AML-193 (cell line): ENCODE data around the gene VAMP1.
"Not testable (repeated sequence)": the region's sequence is repeated elsewhere in the genome, so short reads cannot be mapped to it uniquely, and the experiment has no call there.

ENCODE experiments used
- DNase-seq, 2 experiments: peaks; one replicate each; lab custom pipeline; 2025; lab: John Stamatoyannopoulos, UW

Gene VAMP1

GRCh38 chr12:6469609-6470374, 685 bp downstream of the VAMP1 start:
- DNase-seq, result no peak

DNA sequence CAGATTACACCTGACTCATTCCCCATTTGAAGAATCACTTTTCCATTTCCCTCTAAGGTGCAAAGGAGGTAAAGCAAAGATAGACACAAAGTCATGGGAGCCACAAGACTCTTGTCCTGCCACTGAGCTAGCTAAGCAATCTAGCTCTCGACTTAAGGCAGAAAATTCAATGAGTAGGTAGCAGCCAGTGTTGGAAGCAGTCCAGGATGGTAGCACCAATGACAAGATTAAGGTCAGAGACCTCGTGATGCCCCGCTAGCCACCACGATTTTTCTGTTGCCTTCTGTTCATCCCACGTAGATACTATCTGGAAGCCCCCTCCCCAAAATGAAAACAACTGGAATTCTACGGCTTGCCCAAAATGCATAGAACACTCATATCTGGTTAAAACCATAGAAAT, 1.4 kb downstream of the VAMP1 start:
- peak in 1 of 2 experiments; percentile 4 for DNase-seq

DNA sequence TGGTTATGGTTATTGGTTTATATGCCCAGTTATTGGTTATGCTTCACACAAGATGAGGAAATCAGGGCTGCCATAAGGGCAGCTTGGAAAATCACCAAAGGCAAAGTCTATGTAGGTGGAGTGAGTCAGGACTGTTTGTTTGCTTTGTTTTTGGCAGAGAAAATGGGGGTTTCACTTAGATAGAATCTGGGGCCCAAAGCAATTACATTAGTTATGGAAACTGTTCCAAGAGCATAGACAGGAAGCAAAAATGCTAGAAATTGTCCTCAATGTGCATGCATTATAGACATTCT, 2.2 kb downstream of the VAMP1 start:
- DNase-seq, result no peak

DNA sequence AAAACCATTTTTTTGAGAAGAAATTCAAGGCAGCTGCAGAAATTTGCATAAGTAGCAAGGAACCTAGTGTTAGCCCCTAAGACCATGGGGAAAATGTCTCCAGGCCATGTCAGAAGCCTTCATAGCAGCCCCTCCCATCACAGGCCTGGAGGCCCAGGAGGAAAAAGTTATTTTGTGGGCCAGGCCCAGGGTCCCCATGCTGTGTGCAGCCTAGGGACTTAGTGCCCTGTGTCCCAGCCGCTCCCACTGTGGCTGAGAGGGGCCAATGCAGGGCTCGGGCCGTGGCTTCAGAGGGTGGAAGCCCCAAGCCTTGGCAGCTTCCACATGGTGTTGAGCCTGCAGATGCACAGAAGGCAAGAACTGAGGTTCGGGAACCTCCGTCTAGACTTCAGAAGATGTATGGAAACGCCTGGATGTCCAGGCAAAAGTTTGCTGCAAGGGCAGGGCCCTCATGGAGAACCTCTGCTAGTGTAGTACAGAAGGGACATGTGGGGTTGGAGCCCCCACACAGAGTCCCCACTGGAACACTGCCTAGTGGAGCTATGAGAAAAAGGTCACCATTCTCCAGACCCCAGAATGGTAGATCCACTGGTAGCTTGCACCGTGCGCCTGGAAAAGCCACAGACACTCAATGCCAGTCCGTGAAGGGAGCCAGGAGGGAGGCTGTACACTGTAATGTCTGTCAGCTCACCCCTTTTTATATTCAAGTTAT, 2.8 kb downstream of the VAMP1 start:
- DNase-seq, result not testable (repeated sequence)

DNA sequence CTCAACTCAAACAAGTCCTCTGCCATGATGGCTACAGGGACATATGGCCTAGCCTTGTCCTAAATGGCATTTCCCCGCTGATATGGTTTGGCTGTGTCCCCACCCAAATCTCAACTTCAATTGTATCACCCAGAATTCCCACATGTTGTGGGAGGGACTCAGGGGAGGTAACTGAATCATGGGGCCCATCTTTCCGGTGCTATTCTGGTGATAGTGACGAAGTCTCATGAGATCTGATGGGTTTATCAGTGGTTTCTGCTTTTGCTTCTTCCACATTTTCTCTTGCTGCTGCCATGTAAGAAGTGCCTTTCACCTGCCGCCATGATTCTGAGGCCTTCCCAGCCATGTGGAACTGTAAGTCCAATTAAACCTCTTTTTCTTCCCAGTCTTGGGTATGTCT, 3.7 kb downstream of the VAMP1 start:
- DNase-seq, result not testable (repeated sequence)

GRCh38 chr12:6466184-6466573, 4.3 kb downstream of the VAMP1 start:
- no peak for DNase-seq

- DNase-seq, result peak; percentile 54 to 55
Measured at GRCh38 chr12:6465467-6466183, 4.9 kb downstream of the VAMP1 start.

DNA sequence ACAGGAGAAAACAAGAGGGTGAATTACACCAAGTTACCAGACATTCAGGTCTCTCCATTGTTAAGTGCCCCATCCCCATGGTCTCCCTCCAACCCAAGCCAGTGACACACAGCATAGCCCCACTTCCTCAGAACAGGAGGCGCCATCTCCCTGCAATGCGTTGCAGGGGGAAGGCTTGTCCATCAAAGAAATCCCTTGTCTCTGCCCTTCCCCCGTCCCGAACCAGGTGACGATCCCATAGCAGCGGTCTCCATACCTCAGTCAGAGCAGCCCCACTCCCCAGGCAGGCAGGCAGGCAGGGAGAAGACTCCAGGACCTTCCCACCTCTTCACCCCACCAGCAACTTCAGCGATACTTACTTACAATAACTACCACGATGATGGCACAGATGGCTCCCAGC, 5.9 kb downstream of the VAMP1 start:
- DNase-seq, result no peak

GRCh38 chr12:6463858-6464257, 6.6 kb downstream of the VAMP1 start:
- DNase-seq, result no peak

DNA sequence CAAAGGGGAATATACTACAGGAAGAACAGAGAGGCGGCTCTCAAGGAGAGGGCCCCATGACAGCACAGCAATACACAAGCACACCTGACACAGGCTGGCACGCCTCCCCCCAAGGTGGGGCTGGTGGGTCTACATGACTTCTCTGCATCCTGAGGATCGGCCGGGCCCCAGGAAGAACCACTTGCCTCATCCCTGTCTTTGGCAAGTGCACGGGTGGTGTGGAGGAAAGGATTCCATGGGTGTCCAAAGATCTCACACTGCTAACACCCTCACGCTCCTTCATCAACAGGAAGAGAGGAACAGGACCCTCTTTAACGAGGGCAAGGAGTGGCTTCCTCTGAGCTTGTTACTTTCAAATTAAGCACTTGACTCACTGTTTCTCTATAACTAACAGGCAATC, 7.3 kb downstream of the VAMP1 start:
- DNase-seq, result no peak

DNA sequence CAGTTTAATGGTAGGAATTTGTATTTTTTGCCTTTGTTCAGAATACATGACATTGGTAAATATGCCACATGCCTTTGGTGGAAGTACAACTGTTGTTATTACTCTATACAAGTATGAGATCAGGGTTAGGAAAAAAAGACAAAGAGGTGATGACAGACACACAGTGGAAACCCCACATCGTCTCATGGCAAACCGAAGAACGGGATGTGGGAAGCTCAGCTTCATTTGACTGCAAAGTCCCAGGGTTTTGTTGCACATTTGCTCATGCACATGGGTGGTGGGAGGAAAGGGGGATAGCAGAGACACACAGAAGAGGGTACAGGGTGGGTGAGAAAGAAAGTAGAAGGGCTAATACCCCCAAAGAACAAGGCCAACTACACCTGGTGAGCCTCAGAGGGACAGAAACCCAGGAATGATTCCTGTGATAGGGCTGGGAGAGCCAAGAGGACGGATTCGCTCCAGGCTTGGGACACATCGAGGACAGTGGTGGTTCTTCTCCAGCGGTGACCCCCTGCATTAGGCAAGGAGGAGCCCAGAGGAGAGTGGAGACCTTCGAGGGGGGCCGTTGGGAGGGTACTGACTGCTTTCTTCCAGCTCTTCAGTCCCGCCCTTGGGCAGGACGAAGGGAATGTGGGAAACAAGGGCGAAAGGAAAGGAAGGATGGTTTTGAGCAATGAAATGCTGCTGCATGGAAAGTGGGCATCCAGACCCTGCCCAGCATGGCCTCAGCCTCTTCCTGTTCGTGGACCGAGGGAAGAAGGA, 8.1 kb downstream of the VAMP1 start:
- DNase-seq, result no peak

DNA sequence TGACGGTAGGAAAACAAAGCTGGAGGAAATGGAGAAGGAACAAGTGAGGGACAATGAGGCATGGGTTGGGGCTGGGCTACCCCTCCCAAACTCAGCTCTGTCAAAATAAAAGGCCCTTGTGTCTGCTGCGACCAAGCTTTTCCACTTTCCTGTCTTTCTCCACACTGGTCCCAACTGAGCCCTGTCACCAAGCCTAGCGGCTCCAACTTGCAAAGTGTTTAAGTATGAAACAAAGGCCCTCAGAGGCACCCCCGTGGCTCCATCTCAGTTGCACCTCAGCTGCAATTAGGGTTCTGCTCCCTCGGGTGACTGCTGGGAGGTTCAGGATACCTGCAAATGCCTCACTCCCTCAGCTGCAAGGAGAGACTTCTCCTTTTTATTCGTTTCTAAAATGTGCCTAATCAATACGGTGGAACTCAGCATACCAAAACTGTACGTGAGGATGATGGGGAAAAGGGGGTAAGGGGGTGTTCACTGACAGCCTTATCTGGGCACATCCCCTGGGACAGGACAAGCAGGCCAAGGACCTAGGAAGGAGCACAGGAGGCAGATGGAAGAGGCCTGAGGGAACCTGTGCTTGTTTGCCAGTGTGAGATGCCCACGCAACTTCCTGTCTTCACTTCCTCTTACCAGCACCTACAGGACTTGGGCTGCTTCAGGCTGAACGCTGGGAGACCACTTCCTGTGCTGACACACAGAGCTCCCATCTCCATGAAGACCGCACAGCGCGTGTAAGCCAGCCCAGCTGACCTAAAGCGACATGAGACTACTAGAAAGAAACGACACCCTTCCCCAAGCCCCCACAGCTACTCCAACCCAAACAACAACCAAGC, 8.9 kb downstream of the VAMP1 start:
- peak; percentile 96 to 97 for DNase-seq

DNA sequence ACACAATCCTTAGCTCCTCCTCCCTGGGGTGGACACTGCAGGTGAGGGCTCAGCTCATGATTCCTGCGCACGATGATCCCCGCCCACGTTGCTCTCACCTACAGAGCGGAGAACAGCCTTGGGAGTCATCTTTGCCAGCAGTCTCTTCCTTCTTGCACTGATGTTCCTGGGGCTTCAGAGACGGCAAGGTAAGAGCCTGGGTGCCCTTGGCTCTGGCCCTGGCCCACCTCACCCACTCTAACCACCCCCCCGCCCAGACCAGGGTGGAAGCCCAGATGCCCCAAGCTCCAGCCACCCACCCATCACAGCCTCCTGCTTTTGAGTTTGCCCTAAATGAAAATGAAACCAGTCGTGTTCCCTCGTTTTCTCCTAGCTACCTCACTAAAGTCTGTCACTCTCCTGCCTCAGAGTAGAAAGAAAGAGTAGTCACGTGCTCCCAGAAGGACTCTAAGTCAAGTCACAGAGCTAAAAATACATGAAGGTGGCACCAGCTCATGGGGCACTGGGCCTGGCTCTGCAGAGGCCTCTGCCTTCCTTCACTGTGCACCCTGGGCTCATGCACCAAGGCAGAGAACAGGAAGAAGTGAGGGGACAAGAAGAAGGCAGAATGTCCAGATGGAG, 9.6 kb downstream of the VAMP1 start:
- no peak for DNase-seq

- DNase-seq, result no peak
Measured at GRCh38 chr12:6459004-6459337, 11.5 kb downstream of the VAMP1 start.

- DNase-seq, result no peak
Measured at GRCh38 chr12:6458281-6459003, 12.0 kb downstream of the VAMP1 start.

DNA sequence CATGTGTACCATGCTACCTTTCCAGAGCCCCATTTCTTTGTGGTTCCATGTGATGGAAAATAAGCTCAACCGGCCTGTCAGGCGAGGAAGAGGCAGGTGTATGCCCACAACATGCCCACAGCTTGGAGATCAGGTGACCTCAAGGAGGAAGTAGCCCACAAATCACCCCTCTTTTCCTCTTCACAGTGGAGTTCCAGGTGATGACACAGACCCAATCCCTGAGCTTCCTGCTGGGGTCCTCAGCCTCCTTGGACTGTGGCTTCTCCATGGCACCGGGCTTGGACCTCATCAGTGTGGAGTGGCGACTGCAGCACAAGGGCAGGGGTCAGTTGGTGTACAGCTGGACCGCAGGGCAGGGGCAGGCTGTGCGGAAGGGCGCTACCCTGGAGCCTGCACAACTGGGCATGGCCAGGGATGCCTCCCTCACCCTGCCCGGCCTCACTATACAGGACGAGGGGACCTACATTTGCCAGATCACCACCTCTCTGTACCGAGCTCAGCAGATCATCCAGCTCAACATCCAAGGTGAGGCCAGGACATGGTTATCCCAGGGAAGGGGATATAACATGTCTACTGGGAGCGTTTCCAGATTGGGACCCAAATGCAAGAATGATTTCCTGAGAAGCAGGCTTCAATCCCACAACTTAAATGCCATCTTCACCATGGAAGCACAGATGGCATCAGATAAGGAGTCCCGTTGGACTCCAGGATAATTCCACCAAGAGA, 13.1 kb downstream of the VAMP1 start:
- no peak for DNase-seq

GRCh38 chr12:6452944-6453630, 17.4 kb downstream of the VAMP1 start:
- no peak for DNase-seq

DNA sequence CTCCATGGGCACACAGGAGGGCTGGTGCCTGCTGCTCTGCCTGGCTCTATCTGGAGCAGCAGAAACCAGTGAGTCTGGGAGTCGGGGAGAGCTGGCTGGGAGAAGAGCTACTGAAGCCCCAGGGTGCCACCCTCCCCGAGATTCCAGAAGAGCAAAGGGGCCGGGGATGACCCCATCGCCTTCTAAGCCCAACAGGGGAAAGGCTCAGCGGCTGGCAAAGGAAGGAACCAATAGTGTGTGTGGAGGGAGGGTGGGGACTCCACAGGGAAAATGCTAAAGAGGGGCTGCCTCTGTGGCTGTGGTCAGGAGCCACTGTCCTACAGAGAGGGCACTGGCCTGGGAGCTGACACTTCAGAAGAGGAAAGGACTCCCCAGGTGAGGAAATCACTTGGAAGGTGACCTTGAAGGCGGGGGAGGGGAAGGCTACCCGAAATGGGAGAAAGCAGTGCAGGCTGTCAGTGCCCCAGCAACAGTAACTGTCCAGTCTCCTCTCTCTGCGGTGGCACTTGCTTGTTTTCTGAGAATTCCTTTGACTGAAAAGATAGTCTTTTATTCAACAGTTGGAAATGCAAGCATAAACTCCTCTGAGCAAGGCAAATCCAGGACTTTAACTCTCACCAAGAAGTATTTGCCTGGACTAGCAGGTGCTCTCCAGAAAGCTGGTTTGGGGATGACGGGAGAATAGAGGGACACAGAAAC, 18.1 kb downstream of the VAMP1 start:
- no peak for DNase-seq
